GM21381 (cell line): Measurements from ENCODE around the gene OR4F17.
"Not testable (repeated sequence)": the region's sequence is repeated elsewhere in the genome, so short reads cannot be mapped to it uniquely, and the experiment has no call there.

ENCODE experiments used
- ATAC-seq: cut with Tn5 transposase; IDR thresholded peaks from one replicate; pipeline ENCODE4 v1.9.1; 2021; ENCODE audit warnings: mild to moderate bottlenecking, moderate library complexity; ENCODE audit not compliant: unreplicated experiment

Gene OR4F17, protein sequence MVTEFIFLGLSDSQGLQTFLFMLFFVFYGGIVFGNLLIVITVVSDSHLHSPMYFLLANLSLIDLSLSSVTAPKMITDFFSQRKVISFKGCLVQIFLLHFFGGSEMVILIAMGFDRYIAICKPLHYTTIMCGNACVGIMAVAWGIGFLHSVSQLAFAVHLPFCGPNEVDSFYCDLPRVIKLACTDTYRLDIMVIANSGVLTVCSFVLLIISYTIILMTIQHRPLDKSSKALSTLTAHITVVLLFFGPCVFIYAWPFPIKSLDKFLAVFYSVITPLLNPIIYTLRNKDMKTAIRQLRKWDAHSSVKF

DNA sequence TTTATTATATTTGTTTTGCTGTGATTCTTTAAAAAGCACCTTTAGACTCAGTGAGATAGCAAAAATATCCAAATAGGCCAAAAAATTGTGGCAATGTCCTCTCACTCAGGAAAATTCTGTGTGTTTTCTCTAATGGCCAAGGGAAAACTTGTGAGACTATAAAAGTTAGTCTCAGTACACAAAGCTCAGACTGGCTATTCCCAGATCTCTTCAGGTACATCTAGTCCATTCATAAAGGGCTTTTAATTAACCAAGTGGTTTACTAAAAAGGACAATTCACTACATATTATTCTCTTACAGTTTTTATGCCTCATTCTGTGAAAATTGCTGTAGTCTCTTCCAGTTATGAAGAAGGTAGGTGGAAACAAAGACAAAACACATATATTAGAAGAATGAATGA is at the start of gene OR4F17:
OR4F17 (plus strand) TSS at position 301 of the 400 bp plus-strand sequence. CDS start 3,575 bp downstream, outside the sequence.
- not testable (repeated sequence) for ATAC-seq

- not testable (repeated sequence) for ATAC-seq
Measured at GRCh38 chr19:70793-71192, 36.1 kb upstream of the OR4F17 start.

- ATAC-seq, result not testable (repeated sequence)
Measured at GRCh38 chr19:82864-83263, 24.0 kb upstream of the OR4F17 start.

DNA sequence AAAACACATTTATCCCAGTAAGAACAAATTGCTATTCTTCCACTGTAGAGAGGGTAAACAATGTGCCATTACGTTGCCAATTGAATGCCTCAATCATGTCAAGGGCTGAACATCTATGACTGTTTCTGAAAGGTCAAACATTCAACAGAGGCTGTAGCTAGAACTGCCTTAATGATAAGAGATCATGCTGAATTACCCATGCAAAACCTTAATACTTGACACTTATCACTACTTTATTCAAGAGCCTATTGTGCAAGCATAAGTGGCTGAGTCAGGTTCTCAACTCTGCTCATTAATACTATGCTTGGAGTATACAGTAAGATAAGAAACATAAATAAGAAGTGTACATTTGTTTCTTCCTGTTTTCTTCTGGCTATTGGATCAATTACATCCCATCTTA is 23.3 kb upstream of the OR4F17 start:
- ATAC-seq, result not testable (repeated sequence)

- ATAC-seq, result not testable (repeated sequence)
Measured at GRCh38 chr19:90678-91077, 16.2 kb upstream of the OR4F17 start.

- not testable (repeated sequence) for ATAC-seq
Measured at GRCh38 chr19:94794-95193, 12.1 kb upstream of the OR4F17 start.

- ATAC-seq, result not testable (repeated sequence)
Measured at GRCh38 chr19:97647-98046, 9.3 kb upstream of the OR4F17 start.

GRCh38 chr19:120443-121140 is 13.7 kb downstream of the OR4F17 start:
- ATAC-seq, result not testable (repeated sequence)
